ENCODE results near the gene MCF2L. TPM values are rescaled to one million over a fixed set of nuclear protein-coding genes. Genes with fewer than 3 reads are reported as not detected.
"Not testable (repeated sequence)": the region's sequence is repeated elsewhere in the genome, so short reads cannot be mapped to it uniquely, and the experiment has no call there.

Gene MCF2L
- total RNA-seq, 1 donor, result 8.0 TPM

- H3K4me3 ChIP-seq (ENCODE audit: low read depth, low read length), result no peak overlapping the region
- no peak for TF ChIP-seq CTCF (IDR thresholded peaks at IDR 0.05; ENCODE audit: insufficient read depth, low read length)
- no peak for DNase-seq (ENCODE audit: low read depth)
Observed at GRCh38 chr13:113052206-113052605, 83.2 kb downstream of the MCF2L start.

- TF ChIP-seq CTCF (IDR thresholded peaks at IDR 0.05; ENCODE audit: insufficient read depth, low read length), result no peak
- DNase-seq (ENCODE audit: low read depth), result no peak
Observed at GRCh38 chr13:113052971-113053370, 84.0 kb downstream of the MCF2L start.

DNA sequence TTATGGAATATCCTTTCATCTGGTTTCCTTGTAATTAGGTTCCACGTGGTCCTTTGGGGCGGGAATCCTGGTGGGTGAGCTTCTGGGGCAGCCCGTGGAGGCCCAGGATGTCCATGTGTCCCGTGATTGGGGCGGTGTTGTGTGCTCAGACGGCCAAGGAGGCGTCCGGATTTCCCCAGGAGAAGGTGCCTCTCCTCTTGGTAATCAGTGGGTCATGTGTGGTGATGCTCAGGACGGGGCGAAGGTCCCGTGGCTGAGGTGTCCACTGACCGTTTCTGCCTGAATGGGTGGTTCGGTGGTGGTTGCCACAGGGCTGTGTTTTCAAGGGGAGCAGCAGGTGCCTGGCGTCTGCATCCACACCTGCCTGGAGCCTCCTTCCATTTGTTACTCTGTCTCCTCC lies 84.4 kb downstream of the MCF2L start:
- TF ChIP-seq CTCF (IDR thresholded peaks at IDR 0.05; ENCODE audit: insufficient read depth, low read length), result no peak
- DNase-seq (ENCODE audit: low read depth), result no peak
- H3K4me3 ChIP-seq (ENCODE audit: low read depth, low read length), result no peak overlapping the region

More at GRCh38 chr13:113052971-113053370, 84.0 kb downstream of the MCF2L start:
- no peak overlapping the region for H3K4me3 ChIP-seq (ENCODE audit: low read depth, low read length)

GRCh38 chr13:113053801-113054604 lies 85.0 kb downstream of the MCF2L start:
- TF ChIP-seq CTCF (IDR thresholded peaks at IDR 0.05; ENCODE audit: insufficient read depth, low read length), result no peak
- H3K4me3 ChIP-seq (ENCODE audit: low read depth, low read length), result no peak overlapping the region
- no peak for DNase-seq (ENCODE audit: low read depth)

DNA sequence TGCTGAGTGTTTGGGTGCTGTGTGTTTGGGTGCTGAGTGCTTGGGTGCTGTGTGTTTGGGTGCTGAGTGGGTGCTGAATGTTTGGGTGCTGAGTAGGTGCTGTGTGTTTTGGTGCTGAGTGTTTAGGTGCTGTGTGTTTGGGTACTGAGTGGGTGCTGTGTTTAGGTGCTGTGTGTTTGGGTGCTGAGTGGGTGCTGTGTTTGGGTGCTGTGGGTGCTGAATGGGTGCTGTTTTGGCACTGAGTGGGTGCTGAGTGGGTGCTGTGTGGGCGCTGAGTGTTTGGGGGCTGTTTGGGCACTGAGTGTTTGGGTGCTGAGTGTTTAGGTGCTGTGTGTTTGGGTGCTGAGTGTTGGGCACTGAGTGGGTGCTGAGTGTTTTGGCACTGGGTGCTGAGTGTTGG lies 88.1 kb downstream of the MCF2L start:
- no peak for TF ChIP-seq CTCF (IDR thresholded peaks at IDR 0.05; ENCODE audit: insufficient read depth, low read length)
- no peak for DNase-seq (ENCODE audit: low read depth)
- no peak overlapping the region for H3K4me3 ChIP-seq (ENCODE audit: low read depth, low read length)

- not testable (repeated sequence) for DNase-seq (ENCODE audit: low read depth); H3K4me3 ChIP-seq (ENCODE audit: low read depth, low read length)
Observed at GRCh38 chr13:113057559-113057958, 88.5 kb downstream of the MCF2L start.

DNA sequence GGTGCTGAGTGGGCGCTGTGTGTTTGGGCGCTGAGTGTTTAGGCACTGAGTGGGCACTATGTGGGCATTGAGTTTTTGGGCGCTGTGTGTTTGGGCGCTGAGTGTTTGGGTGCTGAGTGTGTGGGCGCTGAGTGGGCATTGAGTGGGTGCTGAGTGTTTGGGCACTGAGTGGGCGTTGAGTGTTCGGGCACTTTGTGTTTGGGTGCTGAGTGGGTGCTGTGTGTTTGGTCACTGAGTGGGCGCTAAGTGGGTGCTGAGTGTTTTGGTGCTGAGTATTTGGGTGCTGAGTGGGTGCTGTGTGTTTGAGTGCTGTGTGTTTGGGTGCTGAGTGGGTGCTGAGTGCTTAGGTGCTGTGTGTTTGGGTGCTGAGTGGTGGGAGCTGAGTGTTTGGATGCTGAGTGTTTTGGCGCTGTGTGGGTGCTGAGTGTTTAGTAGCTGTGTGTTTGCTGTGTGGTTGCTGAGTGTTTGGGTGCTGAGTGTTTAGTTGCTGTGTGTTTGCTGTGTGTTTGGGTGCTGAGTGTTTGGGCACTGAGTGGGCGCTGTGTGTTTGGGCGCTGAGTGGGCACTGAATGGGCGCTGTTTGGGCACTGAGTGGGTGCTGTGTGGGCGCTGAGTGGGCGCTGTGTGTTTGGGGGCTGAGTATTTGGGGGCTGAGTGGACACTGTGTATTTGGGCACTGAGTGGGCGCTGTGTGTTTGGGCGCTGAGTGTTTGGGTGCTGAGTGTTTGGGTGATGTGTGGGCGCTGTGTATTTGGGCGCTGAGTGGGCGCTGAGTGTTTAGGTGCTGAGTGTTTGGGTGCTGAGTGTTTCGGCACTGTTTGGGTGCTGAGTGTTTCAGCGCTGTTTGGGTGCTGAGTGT lies 89.3 kb downstream of the MCF2L start:
- TF ChIP-seq CTCF (IDR thresholded peaks at IDR 0.05; ENCODE audit: insufficient read depth, low read length), result no peak
- no peak overlapping the region for H3K4me3 ChIP-seq (ENCODE audit: low read depth, low read length)
- DNase-seq (ENCODE audit: low read depth), result no peak
